Aorta (tissue), 5 donors: ENCODE measurements around the gene NOSTRIN. TPM values are rescaled to one million over a fixed set of nuclear protein-coding genes. Genes with fewer than 3 reads are reported as not detected.
"Not testable (repeated sequence)": the region's sequence is repeated elsewhere in the genome, so short reads cannot be mapped to it uniquely, and the experiment has no call there.

ENCODE experiments used
- ATAC-seq: fragments of 200-7000 bp; cut with Tn5 transposase; one replicate; pipeline ENCODE4 v1.9.1; 2022; ENCODE audit warnings: moderate library complexity; ENCODE audit not compliant: low FRiP score
- DNase-seq, 2 donors: peaks; one replicate each; pipeline ENCODE4 v3.0.0-alpha.2; 2020
- H3K27ac ChIP-seq, 2 donors: one replicate each; pipeline ENCODE4 v1.5.1; 2013; ENCODE audit warnings: low read length in 2 of 2, mild to moderate bottlenecking in 2 of 2, moderate library complexity in 2 of 2, control low read depth in 1 of 2, inconsistent platforms in 1 of 2, low read depth in 1 of 2
- H3K27me3 ChIP-seq, 2 donors: one replicate each; pipeline ENCODE4 v1.6.1; 2013; ENCODE audit warnings: control low read depth in 1 of 2, low read length in 1 of 2, mild to moderate bottlenecking in 1 of 2, moderate library complexity in 1 of 2; ENCODE audit not compliant: insufficient read depth in 2 of 2, control insufficient read depth in 1 of 2
- H3K36me3 ChIP-seq, 2 donors: one replicate each; pipeline ENCODE4 v1.6.1; 2013; ENCODE audit warnings: control low read depth in 1 of 2, low read length in 1 of 2, mild to moderate bottlenecking in 1 of 2; ENCODE audit not compliant: insufficient read depth in 2 of 2, control insufficient read depth in 1 of 2
- H3K4me1 ChIP-seq, 2 donors: one replicate each; pipeline ENCODE4 v1.6.1; 2013; ENCODE audit warnings: low read length in 2 of 2, control low read depth in 1 of 2, mild to moderate bottlenecking in 1 of 2, moderate library complexity in 1 of 2; ENCODE audit not compliant: insufficient read depth in 2 of 2, control insufficient read depth in 1 of 2
- H3K4me3 ChIP-seq, 2 donors: one replicate each; pipeline ENCODE4 v1.5.1; 2013; ENCODE audit warnings: low read length in 2 of 2, control low read depth in 1 of 2, mild to moderate bottlenecking in 1 of 2
- H3K9me3 ChIP-seq: one replicate; pipeline ENCODE4 v1.6.1; 2013; ENCODE audit warnings: mild to moderate bottlenecking, low read length; ENCODE audit not compliant: control insufficient read depth
- WGBS, 2 donors: extraction: QIAGEN DNeasy Blood & Tissue Kit; methylation state at CpG; one replicate each; pipeline ENCODE4 v1.1.7; 2013; 5-methylcytosine and 5-hydroxymethylcytosine counted together
- intact Hi-C, 2 donors: fragments of 100-400 bp; cut with DNase I; formaldehyde crosslinking; loops; one replicate each; pipeline versions ENCODE4 v1.14.2 to v1.15.0; 2022
- polyA plus RNA-seq, 2 donors: library from polyadenylated mRNA; stranded (reverse); fragments of 200-250 nt; gene quantifications; one replicate each; pipeline ENCODE4 v1.2.3, GENCODE V29; 2013
- total RNA-seq, 2 donors: library from RNA; stranded (reverse); fragmentation: NEBNext Ultra II Directional; extraction: Animal tissue kit (Norgen Biotek cat#: 25700); gene quantifications; one replicate each; pipeline ENCODE4 v1.2.1, GENCODE V29; 2021
- donor health status: healthy with polysubstance abuse.
- donor health status: Bipolar disorder and iron deficiency.
- donor health status: DM: no; HTN: no; CAD: no.
- donor health status: DM: no; HTN: no; CAD: no.
- donor health status: DM: yes; HTN: yes; CAD: no.

NOSTRIN gene
- total and polyA plus RNA-seq, 4 donors, result 0.10 to 46.4 (median 25.6) TPM

DNA sequence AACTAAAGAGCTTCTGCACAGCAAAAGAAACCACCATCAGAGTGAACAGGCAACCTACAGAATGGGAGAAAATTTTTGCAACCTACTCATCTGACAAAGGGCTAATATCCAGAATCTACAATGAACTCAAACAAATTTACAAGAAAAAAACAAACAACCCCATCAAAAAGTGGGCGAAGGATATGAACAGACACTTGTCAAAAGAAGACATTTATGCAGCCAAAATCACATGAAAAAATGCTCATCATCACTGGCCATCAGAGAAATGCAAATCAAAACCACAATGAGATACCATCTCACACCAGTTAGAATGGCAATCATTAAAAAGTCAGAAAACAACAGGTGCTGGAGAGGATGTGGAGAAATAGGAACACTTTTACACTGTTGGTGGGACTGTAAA, 67.9 kb downstream of the NOSTRIN start:
- intact Hi-C loops, H3K36me3 ChIP-seq, H3K4me3 ChIP-seq, DNase-seq, ATAC-seq, H3K9me3 ChIP-seq, H3K27ac ChIP-seq, H3K4me1 ChIP-seq, H3K27me3 ChIP-seq: not testable (repeated sequence)
- WGBS, 2 donors, result 92 to 100% methylated on average over 1 of the region's 1 CpG

DNA sequence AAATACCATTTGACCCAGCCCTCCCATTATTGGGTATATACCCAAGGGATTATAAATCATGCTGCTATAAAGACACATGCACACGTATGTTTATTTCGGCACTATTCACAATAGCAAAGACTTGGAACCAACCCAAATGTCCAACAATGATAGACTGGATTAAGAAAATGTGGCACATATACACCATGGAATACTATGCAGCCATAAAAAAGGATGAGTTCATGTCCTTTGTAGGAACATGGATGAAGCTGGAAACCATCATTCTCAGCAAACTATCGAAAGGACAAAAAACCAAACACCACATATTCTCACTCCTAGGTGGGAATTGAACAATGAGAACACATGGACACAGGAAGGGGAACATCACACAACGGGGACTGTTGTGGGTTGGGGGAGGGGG, 68.4 kb downstream of the NOSTRIN start:
- H3K36me3 ChIP-seq, H3K27me3 ChIP-seq, H3K9me3 ChIP-seq, H3K4me1 ChIP-seq, H3K27ac ChIP-seq, ATAC-seq, DNase-seq, H3K4me3 ChIP-seq, intact Hi-C loops: not testable (repeated sequence)
- 95 to 96% methylated on average over 4 of the region's 4 CpGs for WGBS, 2 donors

DNA sequence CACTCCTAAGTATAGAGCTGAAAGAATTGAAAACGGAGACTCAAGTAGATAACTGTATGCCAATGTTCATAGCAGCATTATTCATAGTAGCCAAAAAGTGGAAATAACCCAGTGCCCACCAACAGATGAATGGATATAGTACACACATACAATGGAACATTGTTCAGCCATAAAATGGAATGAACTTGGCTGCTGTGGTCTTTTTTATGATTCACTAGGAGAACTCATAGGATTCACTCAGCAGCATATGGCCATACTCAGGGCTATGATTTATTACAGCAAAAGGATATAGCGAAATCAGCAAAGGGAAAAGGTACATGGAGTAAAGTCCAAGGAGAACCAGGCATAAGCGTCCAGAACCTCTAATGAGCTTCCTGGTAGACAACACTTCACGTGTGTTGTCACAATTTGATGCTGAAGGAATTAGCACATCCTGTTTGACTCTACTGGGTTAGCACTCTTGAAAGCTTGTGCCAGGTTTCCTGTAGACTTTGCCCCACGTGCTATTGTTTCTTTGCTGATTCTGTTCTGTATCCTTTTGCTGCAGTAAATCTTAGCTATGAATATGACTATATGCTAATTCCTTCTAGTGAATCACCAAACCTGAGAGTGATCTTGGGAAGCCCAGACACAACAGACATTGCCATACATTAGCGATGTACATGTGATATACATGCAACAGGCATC, 72.1 kb downstream of the NOSTRIN start:
- Histone ChIP-seq H3K4me1 (no peaks in the 10 kb centered on the region), H3K27me3 (no peaks in the 10 kb centered on the region), H3K4me3 (no peak overlapping the region), H3K36me3 (no peaks in the 10 kb centered on the region), H3K27ac (no peak overlapping the region), H3K9me3 (no peaks in the 10 kb centered on the region)
- ATAC-seq, result no peak
- intact Hi-C loops, result no loop called here
- 85 to 89% methylated on average over 6 of the region's 6 CpGs for WGBS, 2 donors
- DNase-seq, result no peak

DNA sequence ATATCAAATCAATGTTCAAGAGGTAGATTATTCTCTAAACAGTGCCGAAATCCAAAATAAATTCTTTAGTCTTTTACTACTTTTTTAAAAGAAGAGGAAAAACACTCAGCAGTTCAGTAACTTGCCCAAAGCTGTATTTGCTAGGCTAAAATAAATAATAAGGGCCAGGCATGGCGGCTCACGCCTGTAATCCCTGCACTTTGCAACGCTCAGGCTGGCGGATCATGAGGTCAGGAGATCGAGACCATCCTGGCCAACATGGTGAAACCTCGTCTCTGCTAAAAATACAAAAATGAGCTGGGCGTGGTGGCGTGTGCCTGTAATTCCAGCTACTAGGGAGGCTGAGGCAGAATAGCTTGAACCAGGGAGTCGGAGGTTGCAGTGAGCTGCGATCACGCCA, 79.7 kb downstream of the NOSTRIN start:
- H3K36me3 ChIP-seq, H3K4me3 ChIP-seq, H3K4me1 ChIP-seq, DNase-seq, ATAC-seq, H3K9me3 ChIP-seq, H3K27me3 ChIP-seq, intact Hi-C loops, H3K27ac ChIP-seq: not testable (repeated sequence)
- WGBS, 2 donors, result 94 to 96% methylated on average over 12 of the region's 12 CpGs

DNA sequence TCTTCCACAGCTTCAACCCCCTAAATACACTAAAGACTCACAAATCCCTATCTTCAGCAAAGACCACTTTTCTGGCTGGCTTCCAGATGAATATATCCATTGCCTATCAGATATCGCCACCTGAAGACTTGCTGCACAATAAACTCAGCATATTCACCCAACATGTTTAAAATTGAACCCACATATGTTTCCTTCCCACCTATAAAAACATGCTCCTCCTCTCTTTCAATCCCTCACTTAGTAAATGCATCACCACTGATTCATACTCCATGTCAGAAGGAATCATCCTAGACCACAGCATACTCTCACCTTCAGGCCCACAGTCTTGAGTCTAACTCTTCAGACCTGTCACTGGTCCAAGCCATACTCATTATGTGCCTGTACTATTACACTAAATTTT, 82.5 kb downstream of the NOSTRIN start:
- intact Hi-C loops, result no loop called here
- DNase-seq (no peak), ATAC-seq (no peak)
- H3K27me3 ChIP-seq, result no peaks in the 10 kb centered on the region
- no peaks in the 10 kb centered on the region for H3K36me3 ChIP-seq
- no peaks in the 10 kb centered on the region for H3K9me3 ChIP-seq
- no peak overlapping the region for H3K4me3 ChIP-seq
- H3K27ac ChIP-seq, result no peak overlapping the region
- WGBS, 2 donors, result 98 to 100% methylated on average over 1 of the region's 1 CpG
- no peaks in the 10 kb centered on the region for H3K4me1 ChIP-seq

DNA sequence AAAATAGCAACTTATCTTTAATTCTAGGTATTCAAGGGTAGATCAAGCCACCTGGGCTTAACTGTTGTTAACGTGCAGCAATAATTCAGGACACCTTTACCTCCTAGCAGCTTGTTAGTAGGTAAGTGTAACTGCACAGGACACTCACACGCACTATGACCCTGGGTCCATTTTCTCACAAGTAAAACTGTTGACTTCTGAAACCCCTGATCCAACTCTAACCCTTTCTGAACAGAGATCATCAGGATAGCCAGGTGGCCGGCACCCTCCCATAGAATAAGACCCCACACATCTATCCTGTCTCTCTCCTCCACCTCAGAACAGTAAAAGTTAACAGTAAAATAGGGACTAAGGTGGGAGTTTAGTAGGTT, 87.2 kb downstream of the NOSTRIN start:
- Histone ChIP-seq H3K9me3 (no peaks in the 10 kb centered on the region), H3K36me3 (no peaks in the 10 kb centered on the region), H3K4me3 (no peak overlapping the region), H3K27ac (no peak overlapping the region), H3K4me1 (no peaks in the 10 kb centered on the region), H3K27me3 (no peaks in the 10 kb centered on the region)
- no peak for DNase-seq
- intact Hi-C loops, result no loop called here
- ATAC-seq, result peak; percentile 9
- 26 to 33% methylated on average over 3 of the region's 3 CpGs for WGBS, 2 donors

DNA sequence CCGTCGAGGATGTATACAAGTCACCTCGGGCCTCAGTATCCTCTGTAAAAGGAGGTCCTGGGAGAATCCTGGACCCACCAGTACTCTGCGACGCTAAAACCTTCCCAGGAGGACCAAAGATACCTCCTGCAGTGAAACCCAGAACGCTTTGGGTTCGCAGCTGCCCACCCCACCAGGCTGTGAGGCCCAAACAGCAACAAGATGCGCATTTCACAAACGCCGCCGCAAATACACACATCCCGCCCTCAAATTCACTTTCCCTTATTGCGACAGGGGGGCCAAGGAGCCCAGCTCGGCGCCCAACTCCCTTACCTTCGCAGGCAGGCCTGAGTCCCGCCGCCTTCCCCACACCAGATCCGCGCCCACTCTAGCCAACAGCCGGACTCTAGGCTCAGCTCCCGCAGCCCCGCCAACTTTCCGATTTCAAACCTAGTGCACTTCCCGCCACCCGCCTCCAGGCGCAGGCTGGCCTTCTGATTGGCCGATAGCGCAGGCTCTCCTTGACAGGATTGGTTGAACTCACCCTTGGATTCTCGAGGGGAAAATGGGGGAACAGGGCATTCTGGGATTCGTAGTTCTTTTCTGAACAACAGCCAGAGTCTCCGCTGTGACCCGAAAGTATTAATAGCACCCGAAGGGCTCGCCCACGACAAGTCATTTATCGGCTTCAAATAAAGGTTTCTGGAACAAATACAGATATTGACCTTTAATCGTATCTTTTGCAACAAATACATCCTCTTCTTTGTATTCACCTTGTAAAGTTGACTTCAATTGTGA, 87.8 kb downstream of the NOSTRIN start, which contains the start of gene SPC25:
Gene SPC25 (minus strand): TSS at position 425 of the 777 bp plus-strand sequence. CDS start 911 bp downstream, outside the sequence.
- no peaks in the 10 kb centered on the region for H3K36me3 ChIP-seq
- H3K27me3 ChIP-seq, result no peaks in the 10 kb centered on the region
- ATAC-seq (peak; percentile 93), DNase-seq (peak; percentile 92 to 94)
- intact Hi-C loops, result no loop called here
- no peak within 1 kb of the TSS for H3K4me3 ChIP-seq
- no peak within 1 kb of the TSS for H3K27ac ChIP-seq
- WGBS, 2 donors, result 1% methylated on average over 38 of the region's 38 CpGs
- H3K4me1 ChIP-seq, result no peaks in the 10 kb centered on the region
- no peaks in the 10 kb centered on the region for H3K9me3 ChIP-seq

DNA sequence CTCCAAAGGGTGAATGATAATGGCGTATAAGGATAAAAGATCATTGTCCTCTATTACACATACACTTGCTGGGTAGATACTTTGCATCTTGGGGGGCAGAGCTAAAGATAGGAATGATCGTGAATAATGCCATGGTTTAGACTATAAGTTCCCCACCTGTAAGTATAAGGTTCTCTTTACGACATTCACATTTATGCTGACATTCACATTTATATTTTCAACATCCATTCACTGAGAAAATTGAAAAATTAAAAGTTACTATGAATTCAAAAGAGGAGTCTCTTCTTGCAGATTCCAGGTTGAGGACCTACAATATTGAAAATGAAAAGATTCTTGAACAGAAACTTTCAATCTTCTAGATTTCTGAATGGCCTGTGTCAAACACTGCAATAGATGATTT, 89.9 kb downstream of the NOSTRIN start:
- 81 to 90% methylated on average over 3 of the region's 3 CpGs for WGBS, 2 donors

DNA sequence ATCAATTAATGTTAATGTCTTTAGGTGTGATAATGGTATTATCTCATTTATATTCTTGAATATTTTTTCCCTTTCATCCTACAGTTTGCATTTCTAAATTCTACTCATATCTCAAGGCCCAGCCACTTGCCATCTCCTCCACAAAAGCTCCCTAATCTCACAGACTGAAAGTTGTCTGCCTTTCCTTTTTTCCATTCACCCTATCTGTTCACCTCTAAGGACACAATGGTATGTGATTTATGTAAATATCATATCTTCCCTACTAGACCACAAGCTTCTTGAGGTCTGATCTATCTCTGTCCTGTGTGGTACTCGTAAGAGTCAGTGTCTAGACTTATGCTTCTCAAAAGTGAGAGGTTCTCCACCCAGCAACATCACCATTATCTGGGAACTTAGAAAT, 91.7 kb downstream of the NOSTRIN start:
- intact Hi-C loops, result no loop called here
- Histone ChIP-seq H3K27me3 (no peaks in the 10 kb centered on the region), H3K4me3 (no peak overlapping the region), H3K27ac (no peak overlapping the region), H3K9me3 (no peaks in the 10 kb centered on the region), H3K36me3 (no peaks in the 10 kb centered on the region), H3K4me1 (no peaks in the 10 kb centered on the region)
- DNase-seq (no peak), ATAC-seq (no peak)
- WGBS, 2 donors, result 92 to 97% methylated on average over 1 of the region's 1 CpG

More for the DNA sequence above, 89.9 kb downstream of the NOSTRIN start:
- intact Hi-C loops, result no loop called here
- H3K36me3 ChIP-seq, result no peaks in the 10 kb centered on the region
- H3K9me3 ChIP-seq, result no peaks in the 10 kb centered on the region
- ATAC-seq (no peak), DNase-seq (no peak)
- H3K4me1 ChIP-seq, result no peaks in the 10 kb centered on the region
- H3K4me3 ChIP-seq, result no peak overlapping the region
- H3K27ac ChIP-seq, result no peak overlapping the region
- no peaks in the 10 kb centered on the region for H3K27me3 ChIP-seq
